Keratinocyte (primary cell): ENCODE data around the gene PDIA6. TPM values are rescaled to one million over a fixed set of nuclear protein-coding genes. Genes with fewer than 3 reads are reported as not detected.

ENCODE experiments used
- DNase-seq: peaks from one replicate; pipeline ENCODE4 v3.0.0-alpha.2; 2011; ENCODE audit warnings: low read depth, missing footprints, low spot score
- FAIRE-seq: peaks from 2 replicates; lab custom pipeline; 2011; peaks lifted over from hg19 to GRCh38; lab: Jason Lieb, UNC
- H2AFZ ChIP-seq: 2 replicates; pipeline ENCODE4 v1.6.0; 2012; ENCODE audit warnings: low read length, control low read depth, inconsistent platforms; ENCODE audit not compliant: control insufficient read depth
- H3K27ac ChIP-seq: 2 replicates; pipeline ENCODE4 v1.5.1; 2011; ENCODE audit warnings: low read length; ENCODE audit not compliant: control insufficient read depth, insufficient read depth
- H3K27me3 ChIP-seq: 3 replicates; pipeline ENCODE4 v1.6.0; 2011; ENCODE audit warnings: low read length; ENCODE audit not compliant: control insufficient read depth, insufficient read depth; ENCODE audit errors: extremely low read depth
- H3K36me3 ChIP-seq, 2 experiments: 2 replicates in 1 of 2; 3 replicates in 1 of 2; pipeline ENCODE4 v1.5.1; 2011; ENCODE audit warnings: low read length in 2 of 2, mild to moderate bottlenecking in 1 of 2; ENCODE audit not compliant: control insufficient read depth in 2 of 2, insufficient read depth in 2 of 2; ENCODE audit errors: extremely low read depth in 1 of 2
- H3K4me1 ChIP-seq: 3 replicates; pipeline ENCODE4 v1.5.1; 2011; ENCODE audit warnings: low read length; ENCODE audit not compliant: control insufficient read depth, insufficient read depth; ENCODE audit errors: extremely low read depth
- H3K4me2 ChIP-seq: 3 replicates; pipeline ENCODE4 v1.6.0; 2011; ENCODE audit warnings: low read depth, low read length; ENCODE audit not compliant: control insufficient read depth, insufficient read depth; ENCODE audit errors: extremely low read depth
- H3K4me3 ChIP-seq, 3 experiments: fragments of 200-600 bp in 1 of 3; sonication (generic) in 1 of 3; 2 replicates in 2 of 3; 3 replicates in 1 of 3; pipeline ENCODE4 v1.5.1; 2011 to 2016; ENCODE audit warnings: low read length in 3 of 3, mild to moderate bottlenecking in 3 of 3, control low read depth in 2 of 3, inconsistent platforms in 1 of 3, low read depth in 1 of 3, mixed read lengths in 1 of 3, mixed run types in 1 of 3, moderate library complexity in 1 of 3; ENCODE audit not compliant: control insufficient read depth in 2 of 3, insufficient read depth in 2 of 3; ENCODE audit errors: extremely low read depth in 1 of 3
- H3K79me2 ChIP-seq: 2 replicates; pipeline ENCODE4 v1.6.0; 2012; ENCODE audit warnings: low read length; ENCODE audit not compliant: control insufficient read depth, insufficient read depth
- H3K9ac ChIP-seq: 3 replicates; pipeline ENCODE4 v1.6.0; 2011; ENCODE audit warnings: low read length; ENCODE audit not compliant: control insufficient read depth, insufficient read depth; ENCODE audit errors: extremely low read depth
- H3K9me1 ChIP-seq: 3 replicates; pipeline ENCODE4 v1.6.0; 2011; ENCODE audit warnings: low read length; ENCODE audit not compliant: control insufficient read depth, insufficient read depth; ENCODE audit errors: extremely low read depth
- H3K9me3 ChIP-seq: 2 replicates; pipeline ENCODE4 v1.5.1; 2012; ENCODE audit warnings: low read depth, low read length; ENCODE audit not compliant: control insufficient read depth
- H4K20me1 ChIP-seq: 3 replicates; pipeline ENCODE4 v1.6.0; 2011; ENCODE audit warnings: low read length; ENCODE audit not compliant: control insufficient read depth, insufficient read depth; ENCODE audit errors: extremely low read depth
- CTCF ChIP-seq, 3 experiments: IDR thresholded peaks in 1 of 3; conservative IDR thresholded peaks in 1 of 3; optimal IDR thresholded peaks in 1 of 3; 2 replicates in 2 of 3; 3 replicates in 1 of 3; pipeline versions ENCODE3 to v1.5.1; 2011; ENCODE audit warnings: low read length in 3 of 3, mild to moderate bottlenecking in 3 of 3, moderate library complexity in 2 of 3, control low read depth in 1 of 3, inconsistent platforms in 1 of 3; ENCODE audit not compliant: insufficient read depth in 2 of 3; ENCODE audit errors: extremely low read depth in 1 of 3
- EZH2 ChIP-seq: IDR thresholded peaks from one replicate; pipeline ENCODE4 v1.6.1; 2012; ENCODE audit warnings: inconsistent platforms, mild to moderate bottlenecking, low read length, moderate library complexity
- dilution Hi-C: fragments of 300-500 bp; cut with MboI; formaldehyde crosslinking; loops from one replicate; pipeline ENCODE4 v1.7.0; 2020; ENCODE audit warnings: low sequenced_read_pairs; ENCODE audit not compliant: extremely low pct_ligation_motif_present
- polyA plus RNA-seq, 5 experiments: library from polyadenylated mRNA; depleted of rRNA in 3 of 5; stranded (reverse) in 3 of 5; stranded (forward) in 1 of 5; unstranded in 1 of 5; fragments of >200 nt; gene quantifications; 1 replicate in 1 of 5; 2 replicates in 3 of 5; 3 replicates in 1 of 5; pipeline versions ENCODE4 v1.2.1 to v1.2.3, GENCODE V29; 2011 to 2012; ENCODE audit warnings: missing spikeins in 2 of 5, low read depth in 1 of 5, low replicate concordance in 1 of 5

PDIA6 gene
- polyA plus RNA-seq, 1 donor (not counting 4 experiments of a cell fraction or from before 2014, with no cell fraction given): 310 TPM

- DNase-seq (no peak), FAIRE-seq (no peak)
- Histone ChIP-seq H3K9me1 (no peaks in the 10 kb centered on the region), H3K4me1 (no peaks in the 10 kb centered on the region), H3K4me3 (no peak overlapping the region), H3K27ac (no peak overlapping the region), H3K27me3 (no peaks in the 10 kb centered on the region), H3K9ac (no peak overlapping the region), H3K36me3 (peaks cover 21 to 36% of the 10 kb centered on the region in 2 experiments), H4K20me1 (peaks cover 3% of the 10 kb centered on the region), H3K79me2 (peaks cover 2% of the 10 kb centered on the region), H2AFZ (no peak overlapping the region), H3K4me2 (no peak overlapping the region), H3K9me3 (no peaks in the 10 kb centered on the region)
- dilution Hi-C loops: loop anchor here (10.0 kb wide), 1 partner anchor 76 kb away; no protein-coding TSS in a partner anchor
- no peak for TF ChIP-seq EZH2
- TF ChIP-seq CTCF (optimal IDR thresholded peaks at IDR 0.05 in 1 of 3, IDR thresholded peaks at IDR 0.05 in 1 of 3, conservative IDR thresholded peaks at IDR 0.05 in 1 of 3; ENCODE audit: extremely low read depth in 1 of 3, insufficient read depth in 2 of 3, low read length in 3 of 3): no peak
Measured at GRCh38 chr2:10780491-10780820, 32.1 kb downstream of the PDIA6 start.

GRCh38 chr2:10779776-10780490 lies 32.7 kb downstream of the PDIA6 start:
- H4K20me1 ChIP-seq: no peaks in the 10 kb centered on the region
- no peak overlapping the region for H2AFZ ChIP-seq
- DNase-seq (no peak), FAIRE-seq (no peak)
- no peak overlapping the region for H3K9ac ChIP-seq
- no peak overlapping the region for H3K4me2 ChIP-seq
- TF ChIP-seq CTCF (optimal IDR thresholded peaks at IDR 0.05 in 1 of 3, IDR thresholded peaks at IDR 0.05 in 1 of 3, conservative IDR thresholded peaks at IDR 0.05 in 1 of 3; ENCODE audit: extremely low read depth in 1 of 3, insufficient read depth in 2 of 3, low read length in 3 of 3): no peak
- TF ChIP-seq EZH2: no peak
- H3K36me3 ChIP-seq: peaks cover 20 to 33% of the 10 kb centered on the region in 2 experiments
- dilution Hi-C loops: loop anchor here (10.0 kb wide), 1 partner anchor 75 kb away; no protein-coding TSS in a partner anchor
- H3K27me3 ChIP-seq: no peaks in the 10 kb centered on the region
- no peaks in the 10 kb centered on the region for H3K9me3 ChIP-seq
- peaks cover under 1% of the 10 kb centered on the region for H3K4me1 ChIP-seq
- H3K9me1 ChIP-seq: no peaks in the 10 kb centered on the region
- H3K27ac ChIP-seq: no peak overlapping the region
- H3K79me2 ChIP-seq: peaks cover 2% of the 10 kb centered on the region
- no peak overlapping the region for H3K4me3 ChIP-seq
